HL-60 (cell line): ENCODE measurements around the gene OSBP2.

ENCODE experiments used
- DNase-seq, 2 experiments: peaks; one replicate each; pipeline ENCODE4 v3.0.0-alpha.2; 2010 to 2020; ENCODE audit warnings: low read depth in 1 of 2, low spot score in 1 of 2
- H3K27ac ChIP-seq: fragments of 250-450 bp; sonication (Bioruptor Pico); replicated peaks from 2 replicates; pipeline ENCODE4 v1.5.1; 2020; ENCODE audit warnings: mild to moderate bottlenecking, moderate library complexity
- H3K27me3 ChIP-seq: fragments of 250-450 bp; sonication (Bioruptor Pico); 2 replicates; pipeline ENCODE4 v1.5.1; 2021; ENCODE audit warnings: mild to moderate bottlenecking, moderate library complexity; ENCODE audit not compliant: insufficient read depth, poor library complexity, severe bottlenecking
- H3K4me3 ChIP-seq: replicated peaks from 2 replicates; pipeline ENCODE4 v1.5.1; 2011; ENCODE audit warnings: mild to moderate bottlenecking, control low read depth, low read length; ENCODE audit not compliant: insufficient read depth
- CTCF ChIP-seq: IDR thresholded peaks from one replicate; pipeline ENCODE4 v1.5.1; 2011; ENCODE audit warnings: low read length, control low read depth, inconsistent platforms; ENCODE audit not compliant: insufficient read depth
- GABPA ChIP-seq: IDR thresholded peaks from 2 replicates; pipeline ENCODE4 v1.6.1; 2012; ENCODE audit warnings: low read depth
- POLR2AphosphoS5 ChIP-seq: IDR thresholded peaks from 2 replicates; pipeline ENCODE4 v1.6.1; 2012; ENCODE audit warnings: low read depth
- SPI1 ChIP-seq: IDR thresholded peaks from 2 replicates; pipeline ENCODE4 v1.6.1; 2012; ENCODE audit warnings: low read depth, mild to moderate bottlenecking, borderline replicate concordance
- TF ChIP-seq, protein P1 (sequence below): IDR thresholded peaks from 2 replicates; pipeline ENCODE4 v1.6.1; 2012; ENCODE audit warnings: low read depth; ENCODE audit not compliant: insufficient replicate concordance

OSBP2 gene

GRCh38 chr22:30687358-30687757 lies 7.3 kb upstream of the OSBP2 start:
- Histone ChIP-seq H3K27ac (no peak overlapping the region), H3K27me3 (peaks cover 7% of the 10 kb centered on the region), H3K4me3 (no peak overlapping the region)
- TF ChIP-seq POLR2AphosphoS5 (no peak), CTCF (no peak), SPI1 (no peak), GABPA (no peak)
- TF ChIP-seq, protein P1, sequence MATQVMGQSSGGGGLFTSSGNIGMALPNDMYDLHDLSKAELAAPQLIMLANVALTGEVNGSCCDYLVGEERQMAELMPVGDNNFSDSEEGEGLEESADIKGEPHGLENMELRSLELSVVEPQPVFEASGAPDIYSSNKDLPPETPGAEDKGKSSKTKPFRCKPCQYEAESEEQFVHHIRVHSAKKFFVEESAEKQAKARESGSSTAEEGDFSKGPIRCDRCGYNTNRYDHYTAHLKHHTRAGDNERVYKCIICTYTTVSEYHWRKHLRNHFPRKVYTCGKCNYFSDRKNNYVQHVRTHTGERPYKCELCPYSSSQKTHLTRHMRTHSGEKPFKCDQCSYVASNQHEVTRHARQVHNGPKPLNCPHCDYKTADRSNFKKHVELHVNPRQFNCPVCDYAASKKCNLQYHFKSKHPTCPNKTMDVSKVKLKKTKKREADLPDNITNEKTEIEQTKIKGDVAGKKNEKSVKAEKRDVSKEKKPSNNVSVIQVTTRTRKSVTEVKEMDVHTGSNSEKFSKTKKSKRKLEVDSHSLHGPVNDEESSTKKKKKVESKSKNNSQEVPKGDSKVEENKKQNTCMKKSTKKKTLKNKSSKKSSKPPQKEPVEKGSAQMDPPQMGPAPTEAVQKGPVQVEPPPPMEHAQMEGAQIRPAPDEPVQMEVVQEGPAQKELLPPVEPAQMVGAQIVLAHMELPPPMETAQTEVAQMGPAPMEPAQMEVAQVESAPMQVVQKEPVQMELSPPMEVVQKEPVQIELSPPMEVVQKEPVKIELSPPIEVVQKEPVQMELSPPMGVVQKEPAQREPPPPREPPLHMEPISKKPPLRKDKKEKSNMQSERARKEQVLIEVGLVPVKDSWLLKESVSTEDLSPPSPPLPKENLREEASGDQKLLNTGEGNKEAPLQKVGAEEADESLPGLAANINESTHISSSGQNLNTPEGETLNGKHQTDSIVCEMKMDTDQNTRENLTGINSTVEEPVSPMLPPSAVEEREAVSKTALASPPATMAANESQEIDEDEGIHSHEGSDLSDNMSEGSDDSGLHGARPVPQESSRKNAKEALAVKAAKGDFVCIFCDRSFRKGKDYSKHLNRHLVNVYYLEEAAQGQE: no peak
- no peak for DNase-seq

- Histone ChIP-seq H3K27me3 (peaks cover 22% of the 10 kb centered on the region), H3K4me3 (no peak overlapping the region), H3K27ac (no peak overlapping the region)
- no peak for TF ChIP-seq SPI1
- no peak for TF ChIP-seq CTCF
- no peak for TF ChIP-seq GABPA
- TF ChIP-seq POLR2AphosphoS5: no peak
- TF ChIP-seq, protein P1: no peak
- DNase-seq: no peak
Observed at GRCh38 chr22:30689622-30690021, 5.1 kb upstream of the OSBP2 start.

DNA sequence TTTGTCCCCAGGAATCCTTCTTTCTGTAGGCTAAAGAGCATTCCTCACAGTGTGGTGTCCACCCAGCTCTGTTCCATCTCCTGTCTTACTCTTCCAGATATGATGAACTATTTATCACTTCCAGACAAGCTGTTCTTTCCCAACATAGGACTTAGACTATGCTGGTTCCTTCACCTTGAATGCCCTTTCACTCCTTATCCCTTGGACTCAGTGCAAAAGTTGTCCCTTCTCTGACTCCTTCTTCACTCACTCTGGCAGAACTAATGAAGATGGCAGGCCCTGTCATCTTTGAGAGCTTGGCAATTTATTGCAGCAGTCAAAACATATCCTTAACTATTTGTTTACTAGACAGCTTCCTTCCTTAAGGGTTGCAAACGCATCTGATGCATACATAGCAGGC lies 3.5 kb upstream of the OSBP2 start:
- Histone ChIP-seq H3K4me3 (no peak overlapping the region), H3K27ac (no peak overlapping the region), H3K27me3 (peaks cover 34% of the 10 kb centered on the region)
- DNase-seq: no peak
- no peak for TF ChIP-seq GABPA
- TF ChIP-seq SPI1: no peak
- no peak for TF ChIP-seq POLR2AphosphoS5
- TF ChIP-seq, protein P1: no peak
- TF ChIP-seq CTCF: no peak
